ENCODE data around the gene CDYL.

Gene CDYL

DNA sequence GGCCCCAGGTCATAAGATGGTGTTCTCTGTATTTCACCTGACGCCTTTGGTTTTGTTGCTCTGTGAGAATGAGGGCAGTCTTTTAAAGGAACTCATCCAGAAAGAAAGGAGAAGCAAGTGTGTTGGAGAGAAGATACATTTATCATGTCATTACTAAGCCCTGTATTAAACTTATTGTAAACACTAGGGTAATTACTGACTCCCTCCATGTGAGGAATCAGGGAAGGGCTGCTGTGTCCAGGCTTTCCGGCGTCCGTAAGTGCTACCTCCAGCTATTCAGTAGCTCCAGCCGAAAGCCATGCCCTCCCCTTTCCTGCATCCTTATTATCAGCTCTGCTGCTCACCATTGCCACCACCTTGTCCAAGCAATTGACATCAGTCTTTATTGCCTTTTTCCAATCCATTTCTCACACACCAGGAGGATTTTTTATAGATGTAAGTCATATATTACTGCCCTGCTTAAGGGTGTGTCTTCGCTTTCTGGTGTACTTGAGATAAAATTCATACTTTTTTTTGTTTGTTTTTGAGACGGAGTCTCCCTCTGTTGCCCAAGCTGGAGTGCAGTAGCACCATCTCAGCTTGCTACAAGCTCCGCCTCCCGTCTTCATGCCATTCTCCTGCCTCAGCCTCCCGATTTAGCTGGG is 133.0 kb downstream of the CDYL start:
- DNase-seq (ENCODE audit: low spot score): no peak

DNA sequence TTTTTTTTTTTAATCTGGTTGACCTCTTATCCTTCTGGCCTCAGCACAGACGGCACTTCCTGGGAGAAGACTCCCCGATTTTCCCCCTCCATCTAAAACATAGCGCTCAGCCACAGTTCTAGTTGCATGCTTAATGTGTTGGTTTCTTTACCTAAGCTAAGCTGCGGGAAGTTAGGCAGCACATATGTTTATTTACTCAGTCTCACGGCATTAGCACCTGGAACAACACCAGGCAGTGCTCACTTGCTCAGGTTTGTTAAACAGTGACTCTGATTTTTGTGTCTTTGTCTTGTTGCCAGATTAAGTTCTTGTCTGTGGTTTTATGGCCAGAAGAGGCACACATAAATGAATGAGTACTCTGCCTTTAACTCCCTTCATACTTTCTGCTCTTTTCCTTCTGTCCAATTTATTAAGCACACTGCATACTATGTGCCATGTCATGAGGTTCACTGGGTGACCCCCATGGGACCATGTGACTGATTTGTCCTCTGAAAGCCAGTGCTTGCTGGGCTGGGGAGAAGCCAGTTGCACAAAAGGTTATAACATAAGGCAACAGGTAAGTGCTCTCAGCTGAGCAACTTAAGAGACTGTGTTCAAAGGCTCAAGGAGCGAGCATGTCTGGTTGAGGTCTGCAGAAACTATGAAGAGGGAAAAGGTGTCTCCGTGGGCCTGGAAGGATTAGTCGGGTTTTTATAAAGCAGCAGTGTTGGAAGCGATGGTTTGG is 134.0 kb downstream of the CDYL start:
- DNase-seq (ENCODE audit: low spot score): no peak

- no peak for DNase-seq (ENCODE audit: low spot score)
These were observed 136.4 kb downstream of the CDYL start for GRCh38 chr6:4912559-4912958.

DNA sequence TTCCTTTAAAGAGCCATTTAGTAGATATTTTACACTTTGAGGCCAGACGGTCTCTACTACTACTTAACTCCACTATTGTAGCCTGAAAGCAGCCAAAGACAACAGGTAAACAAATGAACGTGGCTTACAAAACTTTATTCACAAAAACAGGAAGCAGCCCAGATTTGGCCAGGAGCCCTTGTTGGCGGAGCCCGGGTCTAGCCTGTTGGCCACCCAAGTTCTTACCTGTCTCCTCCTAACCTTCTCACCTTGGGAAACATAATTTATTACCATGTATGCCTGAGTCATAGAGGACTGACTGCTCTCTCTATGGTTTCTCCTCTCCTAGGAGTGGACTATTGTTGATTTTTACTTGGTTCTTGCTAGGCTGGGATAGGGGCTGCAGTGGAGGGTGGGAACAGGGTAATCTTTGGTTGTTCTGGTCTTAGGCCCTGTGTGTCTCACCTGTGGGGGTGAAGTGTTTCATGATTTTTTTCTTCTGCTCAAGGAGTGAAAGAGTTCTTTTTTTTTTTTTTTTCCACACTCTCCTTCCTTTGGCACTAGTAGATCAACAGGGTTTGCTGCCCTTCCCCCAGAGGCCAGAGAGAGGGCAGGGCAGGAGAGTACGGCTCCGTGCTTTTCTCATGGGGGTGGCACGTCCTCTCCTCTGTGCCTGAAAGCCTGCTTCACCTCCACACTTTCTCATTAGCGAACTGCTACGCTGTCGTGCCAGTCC is 137.7 kb downstream of the CDYL start:
- no peak for DNase-seq (ENCODE audit: low spot score)

GRCh38 chr6:4914420-4915159 is 138.4 kb downstream of the CDYL start:
- DNase-seq (ENCODE audit: low spot score): peak; percentile 73

DNA sequence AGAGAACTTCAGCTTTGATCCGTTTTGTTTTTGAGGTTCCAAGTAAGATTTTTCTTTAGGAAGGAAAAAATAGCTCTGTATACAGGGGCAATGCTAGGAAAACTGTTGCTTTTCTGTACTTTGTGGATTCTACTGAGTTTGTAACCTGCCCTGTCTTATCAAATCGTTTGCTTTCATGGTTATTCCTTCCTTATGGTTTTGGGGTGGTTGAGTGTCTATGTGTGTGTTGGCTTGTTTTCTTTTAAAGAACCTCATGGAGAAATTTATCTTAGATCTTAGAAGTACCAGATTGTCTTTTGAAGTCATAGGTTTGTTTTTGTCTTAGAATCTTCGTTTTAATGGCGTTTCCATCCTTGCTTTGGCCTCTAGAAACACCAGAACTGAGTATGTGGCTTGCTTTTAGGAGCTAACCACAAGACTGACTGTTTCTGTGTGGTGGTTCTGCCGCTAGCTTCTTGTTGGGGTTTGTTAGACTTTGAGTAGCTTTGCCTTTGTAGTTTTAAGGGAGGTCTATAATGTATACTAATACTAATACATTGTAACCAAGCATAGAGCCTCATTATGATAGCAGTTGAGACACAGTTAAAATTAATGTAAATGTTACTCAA is 140.9 kb downstream of the CDYL start:
- no peak for DNase-seq (ENCODE audit: low spot score)

DNA sequence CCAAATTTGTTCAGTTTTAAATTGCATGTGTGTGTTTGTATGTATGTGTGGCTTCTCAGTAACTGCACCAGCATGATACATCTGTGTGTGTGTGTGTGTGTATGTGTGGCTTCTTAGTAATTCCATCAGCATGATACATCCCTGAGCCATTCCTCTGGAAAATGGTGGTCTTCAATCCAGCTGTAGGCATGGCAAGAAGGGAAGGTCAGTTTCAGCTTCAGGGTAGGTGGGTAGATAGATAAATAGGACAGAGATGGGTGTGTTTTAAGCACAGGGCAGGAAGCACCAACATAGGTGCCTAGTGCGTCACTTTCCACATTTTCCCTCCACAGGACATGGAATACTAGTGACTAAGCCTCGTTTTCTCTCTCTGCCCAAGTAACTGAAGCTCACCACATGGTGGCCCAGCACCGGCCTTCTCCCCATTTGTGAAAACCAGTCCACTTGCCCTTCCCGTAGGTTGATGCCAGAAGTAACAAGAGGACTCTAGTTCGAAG is 144.8 kb downstream of the CDYL start:
- DNase-seq (ENCODE audit: low spot score): no peak

GRCh38 chr6:4922488-4923037 is 146.4 kb downstream of the CDYL start:
- no peak for DNase-seq (ENCODE audit: low spot score)

- DNase-seq (ENCODE audit: low spot score): no peak
These were observed 146.9 kb downstream of the CDYL start for GRCh38 chr6:4923081-4923480.

- DNase-seq (ENCODE audit: low spot score): no peak
These were observed 148.6 kb downstream of the CDYL start for GRCh38 chr6:4924661-4925271.

- DNase-seq (ENCODE audit: low spot score): no peak
These were observed 149.4 kb downstream of the CDYL start for GRCh38 chr6:4925580-4925979.

- peak; percentile 33 for DNase-seq (ENCODE audit: low spot score)
These were observed 152.2 kb downstream of the CDYL start for GRCh38 chr6:4928426-4928825.

DNA sequence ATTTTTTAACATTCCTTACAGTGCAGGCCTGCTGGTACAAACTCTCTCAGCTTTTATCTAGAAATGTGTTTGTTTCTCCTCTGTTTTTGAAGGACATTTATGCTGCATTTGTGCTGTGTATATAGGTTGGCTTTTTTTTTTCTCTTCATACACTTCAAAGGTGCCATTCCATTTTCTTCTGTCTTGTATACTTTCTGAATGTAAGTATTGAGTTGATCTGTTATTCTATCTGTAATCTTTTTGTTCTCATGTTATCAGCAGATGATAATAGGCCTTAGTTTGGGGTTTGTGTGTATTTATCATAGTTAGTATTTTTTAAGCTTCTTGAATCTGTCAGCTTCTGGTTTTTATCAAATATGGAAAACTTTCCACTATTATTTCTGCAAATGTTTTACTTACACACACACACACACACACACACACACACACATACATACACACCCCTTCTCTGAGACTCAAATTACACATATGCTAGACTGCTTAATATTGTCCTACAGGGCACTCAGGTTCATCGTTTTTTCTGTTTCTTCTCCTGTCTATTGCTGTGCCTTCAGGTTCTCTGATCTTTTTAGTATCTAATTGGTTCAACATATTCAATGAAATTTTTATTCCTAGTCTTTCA is 153.0 kb downstream of the CDYL start:
- no peak for DNase-seq (ENCODE audit: low spot score)

- DNase-seq (ENCODE audit: low spot score): no peak
These were observed 154.0 kb downstream of the CDYL start for GRCh38 chr6:4930025-4930691.

GRCh38 chr6:4931530-4932227 is 155.5 kb downstream of the CDYL start:
- no peak for DNase-seq (ENCODE audit: low spot score)

GRCh38 chr6:4932228-4932903 is 156.2 kb downstream of the CDYL start:
- no peak for DNase-seq (ENCODE audit: low spot score)

GRCh38 chr6:4935486-4935885 is 159.3 kb downstream of the CDYL start:
- DNase-seq (ENCODE audit: low spot score): no peak

DNA sequence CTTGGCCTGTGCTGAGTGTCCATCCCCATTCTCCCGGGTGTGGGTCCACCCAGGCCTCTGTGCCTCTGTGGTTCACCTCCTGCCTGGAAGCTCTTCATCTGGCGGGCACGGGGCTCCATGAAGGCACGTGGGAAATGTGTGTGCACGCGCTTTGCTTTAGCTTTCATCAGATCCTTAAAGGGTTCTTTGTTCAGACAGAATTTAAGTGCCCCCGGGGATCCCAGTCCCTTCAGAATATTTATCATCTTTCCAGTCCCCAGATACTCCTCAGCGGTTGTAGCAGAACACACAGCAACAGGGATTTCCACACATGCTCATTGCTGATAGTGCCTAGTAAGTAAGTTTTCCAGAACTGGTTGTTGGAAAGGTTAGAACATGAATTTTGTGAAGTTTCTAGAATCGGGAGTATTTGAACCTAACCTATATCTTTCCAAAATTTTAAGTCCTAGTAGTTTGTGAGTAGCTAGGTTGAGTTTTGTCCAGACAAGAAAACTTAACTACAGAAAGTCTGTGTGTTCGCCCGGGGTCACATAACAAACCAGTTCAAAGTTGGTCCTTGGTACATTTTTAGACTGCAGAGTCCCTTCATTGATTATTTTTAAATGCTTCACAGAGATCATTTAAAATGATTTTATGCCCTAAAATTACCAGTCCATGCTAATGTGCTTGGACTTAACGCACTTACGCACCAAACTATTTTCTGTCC is 159.9 kb downstream of the CDYL start:
- DNase-seq (ENCODE audit: low spot score): no peak
